K562 (cell line): Measurements from ENCODE around the gene RIPOR2. TPM values are rescaled to one million over a fixed set of nuclear protein-coding genes. Genes with fewer than 3 reads are reported as not detected.

ENCODE experiments used
- BCLAF1 ChIP-seq, 2 experiments: fragments of 450-650 bp in 1 of 2; IDR thresholded peaks; 2 replicates each; pipeline ENCODE4 v1.6.1; 2011 to 2017; ENCODE audit warnings: low read depth in 2 of 2, antibody characterized with exemption in 1 of 2, borderline replicate concordance in 1 of 2, low read length in 1 of 2, mild to moderate bottlenecking in 1 of 2, mixed read lengths in 1 of 2; ENCODE audit not compliant: control insufficient read depth in 1 of 2
- CCNT2 ChIP-seq: IDR thresholded peaks from 2 replicates; pipeline ENCODE4 v1.6.1; 2011; ENCODE audit warnings: borderline replicate concordance, low read depth, mild to moderate bottlenecking, moderate library complexity, mixed read lengths, low read length; ENCODE audit not compliant: insufficient read length; ENCODE audit errors: extremely low read depth
- CREB5 ChIP-seq: fragments of 250-450 bp; sonication (Bioruptor Pico); IDR thresholded peaks from 2 replicates; pipeline ENCODE4 v1.5.0; 2020; ENCODE audit warnings: mild to moderate bottlenecking
- HMG20B ChIP-seq: fragments of 250-450 bp; sonication (Bioruptor Pico); IDR thresholded peaks from 2 replicates; pipeline ENCODE4 v1.5.0; 2021; ENCODE audit warnings: mild to moderate bottlenecking
- HNRNPUL1 ChIP-seq: fragments of 200-400 bp; formaldehyde crosslinking; IDR thresholded peaks from 2 replicates; pipeline ENCODE4 v1.6.1; 2017; ENCODE audit warnings: low read length
- KHSRP ChIP-seq: fragments of 450-650 bp; IDR thresholded peaks from 2 replicates; pipeline ENCODE4 v1.6.1; 2017
- LARP7 ChIP-seq: fragments of 450-650 bp; IDR thresholded peaks from 2 replicates; pipeline ENCODE4 v1.6.1; 2016
- MAFF ChIP-seq: IDR thresholded peaks from 2 replicates; pipeline ENCODE4 v1.6.1; 2012; ENCODE audit warnings: low read length, improper control_type of control experiment
- MEF2A ChIP-seq: IDR thresholded peaks from 2 replicates; pipeline ENCODE4 v1.6.1; 2011; ENCODE audit warnings: low read depth, mild to moderate bottlenecking, low read length, moderate library complexity; ENCODE audit not compliant: control insufficient read depth
- PHF8 ChIP-seq: fragments of 200-600 bp; sonication (generic); IDR thresholded peaks from 2 replicates; pipeline ENCODE4 v1.6.1; 2012; ENCODE audit warnings: mixed run types, mild to moderate bottlenecking, inconsistent platforms, low read length, moderate library complexity, borderline replicate concordance
- PKNOX1 ChIP-seq: fragments of 450-650 bp; IDR thresholded peaks from 2 replicates; pipeline ENCODE4 v1.6.1; 2016
- SPI1 ChIP-seq: IDR thresholded peaks from 2 replicates; pipeline ENCODE4 v1.6.1; 2011; ENCODE audit warnings: low read depth, low read length, control low read depth, borderline replicate concordance
- SREBF1 ChIP-seq: fragments of 150-350 bp; IDR thresholded peaks from 2 replicates; pipeline ENCODE4 v1.6.1; 2014; ENCODE audit warnings: antibody characterized with exemption, low read depth, low read length, borderline replicate concordance
- SRSF1 ChIP-seq: fragments of 200-400 bp; formaldehyde crosslinking; IDR thresholded peaks from 2 replicates; pipeline ENCODE4 v1.6.1; 2017; ENCODE audit warnings: mild to moderate bottlenecking, low read depth, low read length, moderate library complexity
- TBP ChIP-seq: optimal IDR thresholded peaks from 2 replicates; pipeline ENCODE3; 2011; ENCODE audit warnings: low read depth, low read length, improper control_type of control experiment
- ZNF316 ChIP-seq: fragments of 450-650 bp; IDR thresholded peaks from 2 replicates; pipeline ENCODE4 v1.6.1; 2016
- ZNF354B ChIP-seq: fragments of 250-450 bp; sonication (Bioruptor Pico); IDR thresholded peaks from 2 replicates; pipeline ENCODE4 v1.4.0; 2020
- ZNF717 ChIP-seq: fragments of 250-450 bp; sonication (Bioruptor Pico); IDR thresholded peaks from 2 replicates; pipeline ENCODE4 v1.5.0; 2021
- polyA plus RNA-seq, 8 experiments: library from polyadenylated mRNA; depleted of rRNA in 4 of 8; stranded (reverse) in 5 of 8; unstranded in 3 of 8; fragments of >200 nt; fragmentation: Nextera tagmentation in 2 of 8; fragmentation: Illumina TruSeq in 1 of 8; extraction: Ambion mirVana in 2 of 8; extraction: Trizol in 1 of 8; gene quantifications; 2 replicates each; pipeline versions ENCODE4 v1.2.1 to v1.2.3, GENCODE V29; 2011 to 2014; ENCODE audit warnings: inconsistent platforms in 1 of 8, missing spikeins in 1 of 8
- total RNA-seq, 7 experiments: library from RNA; depleted of rRNA in 6 of 7; stranded (reverse); fragments of >200 nt in 6 of 7; fragmentation: Illumina TruSeq in 2 of 7; extraction: Trizol in 2 of 7; gene quantifications; 2 replicates each; pipeline versions ENCODE4 v1.2.1 to v1.2.3, GENCODE V29; 2011 to 2021; ENCODE audit warnings: low replicate concordance in 1 of 7
- TF ChIP-seq, protein P1 (sequence below): fragments of 450-650 bp; IDR thresholded peaks from 2 replicates; pipeline ENCODE4 v1.6.1; 2016; ENCODE audit warnings: low read depth, mild to moderate bottlenecking, moderate library complexity
- TF ChIP-seq, protein P2 (sequence below): fragments of 450-650 bp; IDR thresholded peaks from 2 replicates; pipeline ENCODE4 v1.6.1; 2016; ENCODE audit warnings: mild to moderate bottlenecking

The RIPOR2 gene
- total and polyA plus RNA-seq, 9 of the 15 experiments (the other 6 are each of a cell fraction or from before 2014, with no cell fraction given) = 0.04 to 1.0 (median 0.47) TPM; not detected in 2

- TF ChIP-seq TBP = peak; percentile 83
- no peak; the same call in 1 of the 2 replicates for TF ChIP-seq ZNF717 (CRISPR knock-in tag)
- no peak for TF ChIP-seq MEF2A
- peak; percentile 80; the same call in 1 of the 2 replicates for TF ChIP-seq LARP7
- peak; percentile 95; the same call in 1 of the 2 replicates for TF ChIP-seq PHF8
- TF ChIP-seq BCLAF1 (IDR thresholded peaks at IDR 0.05; ENCODE audit: borderline replicate concordance in 1 of 2, control insufficient read depth in 1 of 2, low read depth in 2 of 2, low read length in 1 of 2) = no peak
- TF ChIP-seq SPI1 = peak; percentile 70
- TF ChIP-seq PKNOX1 = peak; percentile 57
- no peak for TF ChIP-seq ZNF316
- TF ChIP-seq, protein P1, sequence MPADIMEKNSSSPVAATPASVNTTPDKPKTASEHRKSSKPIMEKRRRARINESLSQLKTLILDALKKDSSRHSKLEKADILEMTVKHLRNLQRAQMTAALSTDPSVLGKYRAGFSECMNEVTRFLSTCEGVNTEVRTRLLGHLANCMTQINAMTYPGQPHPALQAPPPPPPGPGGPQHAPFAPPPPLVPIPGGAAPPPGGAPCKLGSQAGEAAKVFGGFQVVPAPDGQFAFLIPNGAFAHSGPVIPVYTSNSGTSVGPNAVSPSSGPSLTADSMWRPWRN = no peak
- peak; percentile 12; the same call in 1 of the 2 replicates for TF ChIP-seq SREBF1
- peak; percentile 67 for TF ChIP-seq CCNT2
- TF ChIP-seq HNRNPUL1 = no peak
- TF ChIP-seq KHSRP = no peak
- TF ChIP-seq HMG20B (CRISPR knock-in tag) = no peak
- no peak for TF ChIP-seq CREB5 (CRISPR knock-in tag)
- TF ChIP-seq SRSF1 = 0 out of 2 replicates have a peak, but pooled peaks have one; percentile 67
- TF ChIP-seq, protein P2, sequence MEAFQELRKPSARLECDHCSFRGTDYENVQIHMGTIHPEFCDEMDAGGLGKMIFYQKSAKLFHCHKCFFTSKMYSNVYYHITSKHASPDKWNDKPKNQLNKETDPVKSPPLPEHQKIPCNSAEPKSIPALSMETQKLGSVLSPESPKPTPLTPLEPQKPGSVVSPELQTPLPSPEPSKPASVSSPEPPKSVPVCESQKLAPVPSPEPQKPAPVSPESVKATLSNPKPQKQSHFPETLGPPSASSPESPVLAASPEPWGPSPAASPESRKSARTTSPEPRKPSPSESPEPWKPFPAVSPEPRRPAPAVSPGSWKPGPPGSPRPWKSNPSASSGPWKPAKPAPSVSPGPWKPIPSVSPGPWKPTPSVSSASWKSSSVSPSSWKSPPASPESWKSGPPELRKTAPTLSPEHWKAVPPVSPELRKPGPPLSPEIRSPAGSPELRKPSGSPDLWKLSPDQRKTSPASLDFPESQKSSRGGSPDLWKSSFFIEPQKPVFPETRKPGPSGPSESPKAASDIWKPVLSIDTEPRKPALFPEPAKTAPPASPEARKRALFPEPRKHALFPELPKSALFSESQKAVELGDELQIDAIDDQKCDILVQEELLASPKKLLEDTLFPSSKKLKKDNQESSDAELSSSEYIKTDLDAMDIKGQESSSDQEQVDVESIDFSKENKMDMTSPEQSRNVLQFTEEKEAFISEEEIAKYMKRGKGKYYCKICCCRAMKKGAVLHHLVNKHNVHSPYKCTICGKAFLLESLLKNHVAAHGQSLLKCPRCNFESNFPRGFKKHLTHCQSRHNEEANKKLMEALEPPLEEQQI = peak; percentile 71
- TF ChIP-seq MAFF = no peak
- no peak for TF ChIP-seq ZNF354B (CRISPR knock-in tag)
These were observed 160.9 kb downstream of the RIPOR2 start, which contains the start of gene GMNN (continued) for GRCh38 chr6:24774696-24775519.
